ENCODE data around the gene CNP. TPM values are rescaled to one million over a fixed set of nuclear protein-coding genes. Genes with fewer than 3 reads are reported as not detected.
"Not testable (repeated sequence)": the region's sequence is repeated elsewhere in the genome, so short reads cannot be mapped to it uniquely, and the experiment has no call there.

CNP gene
- total RNA-seq, 1 donor from 2014 or later: 79.4 TPM

DNA sequence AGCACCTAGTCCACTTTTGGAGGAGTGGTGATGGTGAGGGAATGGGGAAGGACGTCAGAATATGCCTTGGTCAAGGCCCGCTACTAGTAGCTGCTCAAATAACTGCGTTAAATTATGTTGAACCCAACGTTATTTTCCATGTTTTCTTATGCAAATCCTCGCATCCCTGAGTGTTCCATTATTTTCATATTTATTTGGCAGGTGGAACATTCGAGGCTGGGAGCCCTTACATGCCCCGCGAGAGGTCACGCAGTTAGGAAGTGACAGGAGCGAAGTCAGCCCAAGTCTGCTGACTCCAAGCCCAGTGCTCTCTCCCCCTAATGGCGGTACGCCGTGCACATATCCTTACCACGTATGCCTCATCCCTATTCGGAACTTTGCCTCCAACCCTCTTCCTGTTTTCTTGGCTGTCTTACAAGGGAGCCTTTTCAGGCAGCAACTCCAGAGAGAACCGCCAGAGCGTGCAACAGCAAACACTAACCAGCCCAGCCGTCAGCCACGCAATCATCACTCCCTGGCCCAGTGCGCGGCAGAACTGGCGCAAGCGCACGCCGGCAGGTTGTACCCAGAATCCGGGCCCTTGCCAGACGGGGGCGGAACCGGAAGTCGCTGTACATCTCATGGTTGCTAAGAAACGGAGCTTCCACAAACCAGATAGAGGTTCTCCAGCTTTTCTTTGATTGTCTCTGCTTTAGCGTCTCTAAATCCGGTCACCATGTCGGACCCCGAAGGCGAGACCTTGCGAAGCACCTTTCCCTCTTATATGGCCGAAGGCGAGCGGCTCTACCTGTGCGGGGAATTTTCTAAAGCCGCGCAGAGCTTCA is 36.4 kb upstream of the CNP start, which contains the start of gene ODAD4:
ODAD4 (plus strand) TSS at position 609 of the 824 bp plus-strand sequence; CDS start at position 716, 107 bp downstream.
- Mint-ChIP-seq H3K36me3 (ENCODE audit: low read depth) (no peaks in the 10 kb centered on the region), H3K27ac (ENCODE audit: unreplicated experiment) (peak within 1 kb of the TSS; percentile 97), H3K27me3 (ENCODE audit: low read depth) (no peaks in the 10 kb centered on the region), H3K4me1 (ENCODE audit: low read depth) (peaks cover 23% of the 10 kb centered on the region), H3K9me3 (ENCODE audit: low read depth) (no peaks in the 10 kb centered on the region), H3K4me3 (ENCODE audit: unreplicated experiment) (peak within 1 kb of the TSS; percentile 88)
- TF ChIP-seq, protein P1, sequence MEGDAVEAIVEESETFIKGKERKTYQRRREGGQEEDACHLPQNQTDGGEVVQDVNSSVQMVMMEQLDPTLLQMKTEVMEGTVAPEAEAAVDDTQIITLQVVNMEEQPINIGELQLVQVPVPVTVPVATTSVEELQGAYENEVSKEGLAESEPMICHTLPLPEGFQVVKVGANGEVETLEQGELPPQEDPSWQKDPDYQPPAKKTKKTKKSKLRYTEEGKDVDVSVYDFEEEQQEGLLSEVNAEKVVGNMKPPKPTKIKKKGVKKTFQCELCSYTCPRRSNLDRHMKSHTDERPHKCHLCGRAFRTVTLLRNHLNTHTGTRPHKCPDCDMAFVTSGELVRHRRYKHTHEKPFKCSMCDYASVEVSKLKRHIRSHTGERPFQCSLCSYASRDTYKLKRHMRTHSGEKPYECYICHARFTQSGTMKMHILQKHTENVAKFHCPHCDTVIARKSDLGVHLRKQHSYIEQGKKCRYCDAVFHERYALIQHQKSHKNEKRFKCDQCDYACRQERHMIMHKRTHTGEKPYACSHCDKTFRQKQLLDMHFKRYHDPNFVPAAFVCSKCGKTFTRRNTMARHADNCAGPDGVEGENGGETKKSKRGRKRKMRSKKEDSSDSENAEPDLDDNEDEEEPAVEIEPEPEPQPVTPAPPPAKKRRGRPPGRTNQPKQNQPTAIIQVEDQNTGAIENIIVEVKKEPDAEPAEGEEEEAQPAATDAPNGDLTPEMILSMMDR (IDR thresholded peaks at IDR 0.05): peak; percentile 74
- peak; percentile 98 for DNase-seq (ENCODE audit: low spot score)

DNA sequence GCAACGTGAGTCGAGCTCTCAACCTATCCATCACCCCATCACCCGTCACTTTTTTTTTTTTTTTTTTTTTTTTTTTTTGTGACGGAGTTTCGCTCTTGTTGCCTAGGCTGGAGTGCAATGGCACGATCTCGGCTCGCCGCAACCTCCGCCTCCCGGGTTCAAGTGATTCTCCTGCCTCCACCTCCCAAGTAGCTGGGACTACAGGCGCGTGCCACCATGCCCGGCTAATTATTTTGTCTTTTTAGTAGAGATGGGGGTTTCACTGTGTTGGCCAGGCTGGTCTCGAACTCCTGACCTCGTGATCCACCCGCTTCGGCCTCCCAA is 35.8 kb upstream of the CNP start:
- Mint-ChIP-seq H3K27ac (ENCODE audit: unreplicated experiment) (peak overlapping the region; percentile 97), H3K4me1 (ENCODE audit: low read depth) (peaks cover 23% of the 10 kb centered on the region), H3K4me3 (ENCODE audit: unreplicated experiment) (peak overlapping the region; percentile 88)
- not testable (repeated sequence) for DNase-seq (ENCODE audit: low spot score); H3K36me3 Mint-ChIP-seq (ENCODE audit: low read depth); H3K9me3 Mint-ChIP-seq (ENCODE audit: low read depth); H3K27me3 Mint-ChIP-seq (ENCODE audit: low read depth)

DNA sequence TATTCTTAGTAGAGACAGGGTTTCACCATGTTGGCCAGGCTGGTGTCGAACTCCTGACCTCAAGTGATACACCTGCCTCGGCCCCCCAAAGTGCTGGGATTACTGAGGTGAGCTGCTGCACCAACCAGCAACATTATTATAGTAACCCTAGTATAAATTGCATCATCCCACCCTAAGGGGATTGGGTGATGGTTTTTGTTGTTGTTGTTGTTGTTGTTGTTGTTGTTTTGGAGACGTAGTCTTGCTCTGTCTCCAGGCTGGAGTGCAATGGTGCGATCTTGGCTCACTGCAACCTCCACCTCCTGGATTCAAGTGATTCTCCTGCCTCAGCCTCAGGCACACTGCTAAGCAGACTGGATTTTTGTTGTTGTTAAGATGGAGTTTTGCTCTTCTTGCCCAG is 34.9 kb upstream of the CNP start:
- not testable (repeated sequence) for H3K4me3 Mint-ChIP-seq (ENCODE audit: unreplicated experiment); H3K9me3 Mint-ChIP-seq (ENCODE audit: low read depth); H3K27me3 Mint-ChIP-seq (ENCODE audit: low read depth); DNase-seq (ENCODE audit: low spot score); H3K27ac Mint-ChIP-seq (ENCODE audit: unreplicated experiment); H3K36me3 Mint-ChIP-seq (ENCODE audit: low read depth)
- H3K4me1 Mint-ChIP-seq (ENCODE audit: low read depth): peaks cover 23% of the 10 kb centered on the region

DNA sequence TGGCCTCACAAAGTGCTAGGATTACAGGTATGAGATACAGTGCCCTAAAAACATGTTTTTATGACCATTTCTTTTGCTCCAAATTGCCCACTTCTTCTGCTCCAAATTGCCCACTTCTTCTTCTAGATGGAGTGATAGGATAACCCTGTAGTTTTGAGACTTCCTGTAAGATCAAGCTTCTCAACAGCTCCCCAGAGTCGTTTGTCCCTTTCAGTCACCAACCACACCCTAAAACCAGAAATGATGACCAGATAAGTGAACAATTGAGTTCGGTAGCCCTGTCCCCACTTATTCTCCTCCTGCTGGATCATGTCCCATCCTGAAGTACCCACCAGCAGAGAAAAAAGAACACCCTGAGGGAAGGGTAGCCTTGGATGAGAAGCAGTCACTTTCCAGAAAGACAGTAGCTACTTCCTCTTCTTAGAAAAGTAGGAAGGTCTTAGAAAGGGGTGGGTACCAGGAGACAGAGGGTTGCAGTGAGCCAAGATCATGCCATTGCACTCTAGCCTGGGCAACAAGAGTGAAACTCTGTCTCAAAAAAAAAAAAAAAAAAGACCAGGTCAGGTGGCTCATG is 33.7 kb upstream of the CNP start:
- no peak overlapping the region for H3K4me3 Mint-ChIP-seq (ENCODE audit: unreplicated experiment)
- TF ChIP-seq, protein P1 (IDR thresholded peaks at IDR 0.05): no peak
- no peak overlapping the region for H3K27ac Mint-ChIP-seq (ENCODE audit: unreplicated experiment)
- H3K36me3 Mint-ChIP-seq (ENCODE audit: low read depth): no peaks in the 10 kb centered on the region
- no peak for DNase-seq (ENCODE audit: low spot score)
- H3K9me3 Mint-ChIP-seq (ENCODE audit: low read depth): no peaks in the 10 kb centered on the region
- peaks cover 23% of the 10 kb centered on the region for H3K4me1 Mint-ChIP-seq (ENCODE audit: low read depth)
- H3K27me3 Mint-ChIP-seq (ENCODE audit: low read depth): no peaks in the 10 kb centered on the region

DNA sequence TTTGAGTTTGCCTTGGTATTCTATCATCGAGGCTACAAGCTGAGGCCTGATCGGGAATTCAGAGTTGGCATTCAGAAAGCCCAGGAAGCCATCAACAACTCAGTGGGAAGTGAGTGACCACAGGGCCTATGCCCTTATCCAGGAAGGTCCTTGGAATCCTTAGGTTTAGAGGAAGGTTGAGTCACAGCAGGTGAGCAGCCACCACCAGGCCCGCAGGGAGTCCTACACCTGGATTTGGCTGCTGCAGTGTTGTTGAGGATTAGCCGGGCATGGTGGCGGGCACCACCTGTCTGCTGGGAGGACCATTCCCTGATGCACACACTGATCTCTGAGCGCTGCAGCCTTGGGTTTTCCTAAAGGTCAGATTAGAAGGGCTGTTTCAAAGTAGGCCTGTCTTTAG is 31.0 kb upstream of the CNP start:
- no peak for DNase-seq (ENCODE audit: low spot score)
- TF ChIP-seq, protein P1 (IDR thresholded peaks at IDR 0.05): no peak
- H3K9me3 Mint-ChIP-seq (ENCODE audit: low read depth): no peaks in the 10 kb centered on the region
- H3K4me1 Mint-ChIP-seq (ENCODE audit: low read depth): peaks cover 4% of the 10 kb centered on the region
- no peak overlapping the region for H3K27ac Mint-ChIP-seq (ENCODE audit: unreplicated experiment)
- H3K27me3 Mint-ChIP-seq (ENCODE audit: low read depth): no peaks in the 10 kb centered on the region
- H3K4me3 Mint-ChIP-seq (ENCODE audit: unreplicated experiment): no peak overlapping the region
- no peaks in the 10 kb centered on the region for H3K36me3 Mint-ChIP-seq (ENCODE audit: low read depth)

DNA sequence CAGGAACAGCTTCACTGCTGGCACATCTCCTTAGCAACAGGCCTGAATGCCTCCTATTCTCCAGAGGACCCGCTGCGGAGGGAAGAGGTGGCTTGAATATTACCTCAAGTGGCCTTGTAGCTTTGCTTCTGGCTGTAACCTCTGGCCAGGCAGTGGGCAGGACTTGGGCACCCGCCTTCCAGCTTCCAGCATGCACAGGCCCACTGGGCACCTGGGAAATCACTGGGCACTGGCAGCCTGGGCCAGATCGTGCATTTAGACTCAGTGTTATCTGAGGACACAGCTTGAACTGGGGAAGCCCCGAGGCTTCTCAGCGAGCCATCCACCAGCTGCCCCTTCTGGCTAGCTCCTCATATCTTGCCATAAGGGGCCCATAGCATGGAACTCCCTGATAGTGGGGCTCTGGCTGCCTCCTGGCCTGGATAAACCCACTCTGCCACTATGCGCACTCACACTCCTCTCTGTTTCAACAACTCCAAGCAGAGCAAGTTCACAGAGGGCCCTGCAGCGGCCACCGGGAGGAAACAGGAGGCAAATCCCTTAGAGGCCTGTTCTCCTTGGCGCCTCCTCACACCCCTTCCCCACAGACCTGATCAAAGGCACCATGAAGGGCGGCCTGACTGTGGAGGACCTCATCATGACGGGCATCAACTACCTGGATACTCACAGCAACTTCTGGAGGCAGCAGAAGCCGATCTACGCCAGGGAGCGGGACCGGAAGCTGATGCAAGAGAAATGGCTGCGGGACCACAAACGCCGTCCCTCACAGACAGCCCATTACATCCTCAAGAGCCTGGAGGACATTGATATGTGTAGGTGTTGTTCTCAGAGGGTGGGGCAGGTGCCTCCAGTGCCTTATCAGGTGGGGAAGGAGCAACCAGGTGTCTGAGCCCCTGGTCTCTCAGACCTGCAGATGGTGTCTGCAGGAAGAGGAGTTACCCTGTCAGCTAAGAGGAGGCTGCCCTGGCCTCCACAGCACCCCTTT is 28.3 kb upstream of the CNP start:
- no peak overlapping the region for H3K4me3 Mint-ChIP-seq (ENCODE audit: unreplicated experiment)
- TF ChIP-seq, protein P1 (IDR thresholded peaks at IDR 0.05): no peak
- no peak for DNase-seq (ENCODE audit: low spot score)
- H3K9me3 Mint-ChIP-seq (ENCODE audit: low read depth): no peaks in the 10 kb centered on the region
- no peaks in the 10 kb centered on the region for H3K4me1 Mint-ChIP-seq (ENCODE audit: low read depth)
- no peaks in the 10 kb centered on the region for H3K36me3 Mint-ChIP-seq (ENCODE audit: low read depth)
- no peaks in the 10 kb centered on the region for H3K27me3 Mint-ChIP-seq (ENCODE audit: low read depth)
- no peak overlapping the region for H3K27ac Mint-ChIP-seq (ENCODE audit: unreplicated experiment)
